Keratinocyte (primary cell): ENCODE results near the gene PCYT1B. TPM values are rescaled to one million over a fixed set of nuclear protein-coding genes. Genes with fewer than 3 reads are reported as not detected.

ENCODE experiments used
- DNase-seq: peaks from one replicate; pipeline ENCODE4 v3.0.0-alpha.2; 2011; ENCODE audit warnings: low read depth, missing footprints, low spot score
- FAIRE-seq: peaks from 2 replicates; lab custom pipeline; 2011; peaks lifted over from hg19 to GRCh38; lab: Jason Lieb, UNC
- H2AFZ ChIP-seq: 2 replicates; pipeline ENCODE4 v1.6.0; 2012; ENCODE audit warnings: low read length, control low read depth, inconsistent platforms; ENCODE audit not compliant: control insufficient read depth
- H3K27ac ChIP-seq: 2 replicates; pipeline ENCODE4 v1.5.1; 2011; ENCODE audit warnings: low read length; ENCODE audit not compliant: control insufficient read depth, insufficient read depth
- H3K27me3 ChIP-seq: 3 replicates; pipeline ENCODE4 v1.6.0; 2011; ENCODE audit warnings: low read length; ENCODE audit not compliant: control insufficient read depth, insufficient read depth; ENCODE audit errors: extremely low read depth
- H3K36me3 ChIP-seq, 2 experiments: 2 replicates in 1 of 2; 3 replicates in 1 of 2; pipeline ENCODE4 v1.5.1; 2011; ENCODE audit warnings: low read length in 2 of 2, mild to moderate bottlenecking in 1 of 2; ENCODE audit not compliant: control insufficient read depth in 2 of 2, insufficient read depth in 2 of 2; ENCODE audit errors: extremely low read depth in 1 of 2
- H3K4me1 ChIP-seq: 3 replicates; pipeline ENCODE4 v1.5.1; 2011; ENCODE audit warnings: low read length; ENCODE audit not compliant: control insufficient read depth, insufficient read depth; ENCODE audit errors: extremely low read depth
- H3K4me2 ChIP-seq: 3 replicates; pipeline ENCODE4 v1.6.0; 2011; ENCODE audit warnings: low read depth, low read length; ENCODE audit not compliant: control insufficient read depth, insufficient read depth; ENCODE audit errors: extremely low read depth
- H3K4me3 ChIP-seq, 3 experiments: fragments of 200-600 bp in 1 of 3; sonication (generic) in 1 of 3; 2 replicates in 2 of 3; 3 replicates in 1 of 3; pipeline ENCODE4 v1.5.1; 2011 to 2016; ENCODE audit warnings: low read length in 3 of 3, mild to moderate bottlenecking in 3 of 3, control low read depth in 2 of 3, inconsistent platforms in 1 of 3, low read depth in 1 of 3, mixed read lengths in 1 of 3, mixed run types in 1 of 3, moderate library complexity in 1 of 3; ENCODE audit not compliant: control insufficient read depth in 2 of 3, insufficient read depth in 2 of 3; ENCODE audit errors: extremely low read depth in 1 of 3
- H3K79me2 ChIP-seq: 2 replicates; pipeline ENCODE4 v1.6.0; 2012; ENCODE audit warnings: low read length; ENCODE audit not compliant: control insufficient read depth, insufficient read depth
- H3K9ac ChIP-seq: 3 replicates; pipeline ENCODE4 v1.6.0; 2011; ENCODE audit warnings: low read length; ENCODE audit not compliant: control insufficient read depth, insufficient read depth; ENCODE audit errors: extremely low read depth
- H3K9me1 ChIP-seq: 3 replicates; pipeline ENCODE4 v1.6.0; 2011; ENCODE audit warnings: low read length; ENCODE audit not compliant: control insufficient read depth, insufficient read depth; ENCODE audit errors: extremely low read depth
- H3K9me3 ChIP-seq: 2 replicates; pipeline ENCODE4 v1.5.1; 2012; ENCODE audit warnings: low read depth, low read length; ENCODE audit not compliant: control insufficient read depth
- H4K20me1 ChIP-seq: 3 replicates; pipeline ENCODE4 v1.6.0; 2011; ENCODE audit warnings: low read length; ENCODE audit not compliant: control insufficient read depth, insufficient read depth; ENCODE audit errors: extremely low read depth
- EZH2 ChIP-seq: IDR thresholded peaks from one replicate; pipeline ENCODE4 v1.6.1; 2012; ENCODE audit warnings: inconsistent platforms, mild to moderate bottlenecking, low read length, moderate library complexity
- dilution Hi-C: fragments of 300-500 bp; cut with MboI; formaldehyde crosslinking; loops from one replicate; pipeline ENCODE4 v1.7.0; 2020; ENCODE audit warnings: low sequenced_read_pairs; ENCODE audit not compliant: extremely low pct_ligation_motif_present
- polyA minus RNA-seq, 3 experiments: library from RNA; depleted of rRNA, polyadenylated mRNA; stranded (reverse); fragments of >200 nt; gene quantifications; 1 replicate in 1 of 3; 2 replicates in 1 of 3; 3 replicates in 1 of 3; pipeline ENCODE4 v1.2.3, GENCODE V29; 2011
- polyA plus RNA-seq, 5 experiments: library from polyadenylated mRNA; depleted of rRNA in 3 of 5; stranded (reverse) in 3 of 5; stranded (forward) in 1 of 5; unstranded in 1 of 5; fragments of >200 nt; gene quantifications; 1 replicate in 1 of 5; 2 replicates in 3 of 5; 3 replicates in 1 of 5; pipeline versions ENCODE4 v1.2.1 to v1.2.3, GENCODE V29; 2011 to 2012; ENCODE audit warnings: missing spikeins in 2 of 5, low read depth in 1 of 5, low replicate concordance in 1 of 5
- TF ChIP-seq, protein P1 (sequence below), 3 experiments: IDR thresholded peaks in 1 of 3; conservative IDR thresholded peaks in 1 of 3; optimal IDR thresholded peaks in 1 of 3; 2 replicates in 2 of 3; 3 replicates in 1 of 3; pipeline versions ENCODE3 to v1.5.1; 2011; ENCODE audit warnings: low read length in 3 of 3, mild to moderate bottlenecking in 3 of 3, moderate library complexity in 2 of 3, control low read depth in 1 of 3, inconsistent platforms in 1 of 3; ENCODE audit not compliant: insufficient read depth in 2 of 3; ENCODE audit errors: extremely low read depth in 1 of 3

The PCYT1B gene
- polyA plus RNA-seq (2.9 to 5.0 TPM (median 3.7 TPM) in 3 replicates), polyA minus RNA-seq (3.6 to 7.9 TPM (median 4.6 TPM) in 3 replicates)
- 0.64 TPM for polyA plus RNA-seq (2011; ENCODE audit: low read depth)
- 3.6 and 3.7 TPM in 2 replicates for polyA plus RNA-seq (2011; cell fraction: cytosol; rRNA removed)
- 2.6 and 3.6 TPM in 2 replicates for polyA plus RNA-seq (2011; cell fraction: nucleus; rRNA removed)
- polyA plus RNA-seq (2012; ENCODE audit: low replicate concordance), result 0.14 and 2.8 TPM in 2 replicates
- 3.8 TPM for polyA minus RNA-seq (2011; cell fraction: cytosol; rRNA and poly(A)+ RNA removed)
- 1.8 and 4.0 TPM in 2 replicates for polyA minus RNA-seq (2011; cell fraction: nucleus; rRNA and poly(A)+ RNA removed)

DNA sequence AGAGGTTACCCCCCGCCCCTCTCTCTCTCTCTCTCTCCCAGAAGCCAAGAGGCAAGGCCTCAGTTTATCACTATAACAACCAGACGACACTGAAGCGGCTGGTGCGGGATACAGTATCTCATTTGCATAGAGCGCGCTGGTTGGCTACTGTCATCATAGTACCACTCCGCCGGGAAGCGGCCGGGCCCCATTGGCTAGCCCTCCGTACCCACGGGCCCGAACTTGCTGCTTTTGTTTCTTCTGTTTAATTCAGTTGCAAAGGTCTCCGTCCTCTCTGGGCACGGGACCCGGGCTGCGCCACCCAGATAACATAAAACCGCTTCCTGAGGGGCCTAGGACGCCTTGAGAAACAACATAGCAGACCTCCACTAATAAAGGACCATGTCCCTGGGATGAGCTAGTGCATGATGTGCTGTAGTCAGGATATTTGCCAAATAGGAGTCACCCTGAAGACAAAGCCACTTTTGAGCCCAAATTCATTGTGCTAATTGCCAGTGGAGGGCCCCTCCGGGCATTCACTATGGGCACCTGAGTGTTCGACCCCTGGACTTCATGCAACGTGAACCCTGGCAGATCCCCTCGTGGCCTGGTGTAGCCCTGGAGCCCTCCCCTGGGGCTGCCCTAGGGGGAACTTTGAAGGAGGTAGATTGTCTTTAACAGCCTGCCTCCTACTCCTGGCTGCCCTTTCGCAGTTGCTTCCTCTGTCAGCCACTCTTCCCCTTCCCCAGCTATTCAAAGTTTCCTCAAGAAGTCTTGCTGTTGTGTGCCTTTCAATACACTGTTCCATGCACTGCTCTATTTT is at the start of gene PCYT1B:
TSS of gene PCYT1B (minus strand) at position 91 of the 802 bp plus-strand sequence. CDS start 242 bp downstream, outside the sequence.
- Histone ChIP-seq H4K20me1 (no peaks in the 10 kb centered on the region), H3K27ac (no peak within 1 kb of the TSS), H3K36me3 (no peaks in the 10 kb centered on the region), H3K27me3 (no peaks in the 10 kb centered on the region), H3K9me3 (no peaks in the 10 kb centered on the region), H3K79me2 (no peaks in the 10 kb centered on the region), H3K4me3 (peak within 1 kb of the TSS; percentile 0 to 34 (median 11)), H3K9me1 (no peaks in the 10 kb centered on the region), H3K4me2 (peak within 1 kb of the TSS; percentile 66), H3K9ac (no peak within 1 kb of the TSS), H2AFZ (peak within 1 kb of the TSS; percentile 1), H3K4me1 (no peaks in the 10 kb centered on the region)
- no peak for TF ChIP-seq EZH2
- TF ChIP-seq, protein P1, sequence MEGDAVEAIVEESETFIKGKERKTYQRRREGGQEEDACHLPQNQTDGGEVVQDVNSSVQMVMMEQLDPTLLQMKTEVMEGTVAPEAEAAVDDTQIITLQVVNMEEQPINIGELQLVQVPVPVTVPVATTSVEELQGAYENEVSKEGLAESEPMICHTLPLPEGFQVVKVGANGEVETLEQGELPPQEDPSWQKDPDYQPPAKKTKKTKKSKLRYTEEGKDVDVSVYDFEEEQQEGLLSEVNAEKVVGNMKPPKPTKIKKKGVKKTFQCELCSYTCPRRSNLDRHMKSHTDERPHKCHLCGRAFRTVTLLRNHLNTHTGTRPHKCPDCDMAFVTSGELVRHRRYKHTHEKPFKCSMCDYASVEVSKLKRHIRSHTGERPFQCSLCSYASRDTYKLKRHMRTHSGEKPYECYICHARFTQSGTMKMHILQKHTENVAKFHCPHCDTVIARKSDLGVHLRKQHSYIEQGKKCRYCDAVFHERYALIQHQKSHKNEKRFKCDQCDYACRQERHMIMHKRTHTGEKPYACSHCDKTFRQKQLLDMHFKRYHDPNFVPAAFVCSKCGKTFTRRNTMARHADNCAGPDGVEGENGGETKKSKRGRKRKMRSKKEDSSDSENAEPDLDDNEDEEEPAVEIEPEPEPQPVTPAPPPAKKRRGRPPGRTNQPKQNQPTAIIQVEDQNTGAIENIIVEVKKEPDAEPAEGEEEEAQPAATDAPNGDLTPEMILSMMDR (optimal IDR thresholded peaks at IDR 0.05 in 1 of 3, IDR thresholded peaks at IDR 0.05 in 1 of 3, conservative IDR thresholded peaks at IDR 0.05 in 1 of 3; ENCODE audit: extremely low read depth in 1 of 3, insufficient read depth in 2 of 3, low read length in 3 of 3), result no peak
- FAIRE-seq (no peak), DNase-seq (no peak)
- dilution Hi-C loops, result no loop called here

DNA sequence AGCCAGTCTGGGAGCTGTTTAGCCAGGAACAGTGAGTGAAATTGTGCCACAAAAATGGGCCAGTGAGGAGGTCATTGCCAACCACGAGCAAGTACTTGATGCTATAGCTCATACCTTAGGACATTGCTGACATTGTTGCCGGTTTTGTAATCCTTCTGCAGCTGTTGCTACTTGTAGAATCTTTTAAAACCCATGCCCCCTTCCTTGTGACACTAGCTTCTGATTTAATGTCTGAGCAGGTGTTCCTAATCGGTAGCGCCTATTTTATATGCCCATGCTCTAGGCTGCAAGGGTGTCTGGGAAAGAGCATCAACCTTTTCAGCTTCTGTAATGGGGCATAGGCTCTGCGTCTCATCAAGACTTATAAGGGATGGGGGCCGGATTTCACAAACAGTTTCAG is 49.1 kb upstream of the PCYT1B start:
- H4K20me1 ChIP-seq, result no peaks in the 10 kb centered on the region
- H3K27ac ChIP-seq, result no peak overlapping the region
- H2AFZ ChIP-seq, result no peak overlapping the region
- H3K9ac ChIP-seq, result no peak overlapping the region
- dilution Hi-C loops, result no loop called here
- peaks cover 29% of the 10 kb centered on the region for H3K79me2 ChIP-seq
- H3K4me3 ChIP-seq, result no peak overlapping the region
- FAIRE-seq (no peak), DNase-seq (no peak)
- H3K27me3 ChIP-seq, result no peaks in the 10 kb centered on the region
- TF ChIP-seq EZH2, result no peak
- TF ChIP-seq, protein P1 (optimal IDR thresholded peaks at IDR 0.05 in 1 of 3, IDR thresholded peaks at IDR 0.05 in 1 of 3, conservative IDR thresholded peaks at IDR 0.05 in 1 of 3; ENCODE audit: extremely low read depth in 1 of 3, insufficient read depth in 2 of 3, low read length in 3 of 3), result no peak
- H3K4me1 ChIP-seq, result no peaks in the 10 kb centered on the region
- no peaks in the 10 kb centered on the region for H3K9me1 ChIP-seq
- H3K9me3 ChIP-seq, result no peaks in the 10 kb centered on the region
- peaks cover 0 to 3% of the 10 kb centered on the region in 2 experiments for H3K36me3 ChIP-seq
- H3K4me2 ChIP-seq, result no peak overlapping the region
